Measurements from ENCODE around the gene KAZN.
"Not testable (repeated sequence)": the region's sequence is repeated elsewhere in the genome, so short reads cannot be mapped to it uniquely, and the experiment has no call there.

The KAZN gene

GRCh38 chr1:15020943-15021745 is 422.7 kb downstream of the KAZN start:
- DNase-seq = no peak

- no peak for DNase-seq
Measured at GRCh38 chr1:15022048-15022447, 423.6 kb downstream of the KAZN start.

- no peak for DNase-seq
Measured at GRCh38 chr1:15023205-15023604, 424.7 kb downstream of the KAZN start.

GRCh38 chr1:15023976-15024375 is 425.5 kb downstream of the KAZN start:
- DNase-seq = no peak

- DNase-seq = no peak
Measured at GRCh38 chr1:15026117-15026489, 427.6 kb downstream of the KAZN start.

- DNase-seq = no peak
Measured at GRCh38 chr1:15027515-15027986, 429.1 kb downstream of the KAZN start.

GRCh38 chr1:15028102-15028501 is 429.6 kb downstream of the KAZN start:
- DNase-seq = no peak

- no peak for DNase-seq
Measured at GRCh38 chr1:15028616-15029015, 430.1 kb downstream of the KAZN start.

GRCh38 chr1:15029036-15029435 is 430.6 kb downstream of the KAZN start:
- no peak for DNase-seq

- DNase-seq = no peak
Measured at GRCh38 chr1:15029786-15030185, 431.3 kb downstream of the KAZN start.

- DNase-seq = no peak
Measured at GRCh38 chr1:15031251-15031933, 432.9 kb downstream of the KAZN start.

- DNase-seq = no peak
Measured at GRCh38 chr1:15033264-15033663, 434.8 kb downstream of the KAZN start.

GRCh38 chr1:15034656-15035055 is 436.2 kb downstream of the KAZN start:
- no peak for DNase-seq

GRCh38 chr1:15035236-15035635 is 436.8 kb downstream of the KAZN start:
- DNase-seq = no peak

GRCh38 chr1:15036101-15036500 is 437.6 kb downstream of the KAZN start:
- DNase-seq = no peak

- DNase-seq = no peak
Measured at GRCh38 chr1:15038232-15039016, 439.9 kb downstream of the KAZN start.

- no peak for DNase-seq
Measured at GRCh38 chr1:15039017-15039648, 440.6 kb downstream of the KAZN start.

GRCh38 chr1:15039901-15040300 is 441.4 kb downstream of the KAZN start:
- DNase-seq = no peak

- DNase-seq = not testable (repeated sequence)
Measured at GRCh38 chr1:15040685-15041084, 442.2 kb downstream of the KAZN start.

- no peak for DNase-seq
Measured at GRCh38 chr1:15042866-15043265, 444.4 kb downstream of the KAZN start.

- DNase-seq = no peak
Measured at GRCh38 chr1:15043934-15044333, 445.4 kb downstream of the KAZN start.

GRCh38 chr1:15045123-15045522 is 446.6 kb downstream of the KAZN start:
- no peak for DNase-seq
